ACC112 (cell line): ENCODE measurements around the gene PAX5.
"Not testable (repeated sequence)": the region's sequence is repeated elsewhere in the genome, so short reads cannot be mapped to it uniquely, and the experiment has no call there.

Source experiments
- H2AFZ ChIP-seq: fragments of 200-600 bp; sonication (generic); one replicate; pipeline ENCODE4 v1.6.0; 2017; ENCODE audit warnings: antibody characterized with exemption, low read length; ENCODE audit not compliant: unreplicated experiment
- H3K27ac ChIP-seq: fragments of 200-600 bp; sonication (generic); 2 replicates; pipeline ENCODE4 v1.5.1; 2014; ENCODE audit warnings: low read depth, mild to moderate bottlenecking, antibody characterized with exemption, low read length, moderate library complexity
- H3K27me3 ChIP-seq: fragments of 200-600 bp; sonication (generic); 2 replicates; pipeline ENCODE4 v1.6.1; 2014; ENCODE audit warnings: mild to moderate bottlenecking, antibody characterized with exemption, low read length, moderate library complexity, mixed read lengths; ENCODE audit not compliant: insufficient read depth
- H3K36me3 ChIP-seq: fragments of 200-600 bp; sonication (generic); 2 replicates; pipeline ENCODE4 v1.6.1; 2016; ENCODE audit warnings: mild to moderate bottlenecking, antibody characterized with exemption, low read length, moderate library complexity, mixed read lengths; ENCODE audit not compliant: insufficient read depth
- H3K4me1 ChIP-seq: fragments of 200-600 bp; sonication (generic); one replicate; pipeline ENCODE4 v1.6.1; 2016; ENCODE audit warnings: low read length, mixed read lengths; ENCODE audit not compliant: insufficient read depth, unreplicated experiment, control insufficient read depth
- H3K4me3 ChIP-seq: fragments of 200-600 bp; sonication (generic); 2 replicates; pipeline ENCODE4 v1.5.1; 2014; ENCODE audit warnings: mild to moderate bottlenecking, low read depth, low read length
- H3K79me2 ChIP-seq: fragments of 200-600 bp; sonication (generic); one replicate; pipeline ENCODE4 v1.6.0; 2016; ENCODE audit warnings: low read length; ENCODE audit not compliant: control insufficient read depth, unreplicated experiment, insufficient read depth

PAX5 gene

DNA sequence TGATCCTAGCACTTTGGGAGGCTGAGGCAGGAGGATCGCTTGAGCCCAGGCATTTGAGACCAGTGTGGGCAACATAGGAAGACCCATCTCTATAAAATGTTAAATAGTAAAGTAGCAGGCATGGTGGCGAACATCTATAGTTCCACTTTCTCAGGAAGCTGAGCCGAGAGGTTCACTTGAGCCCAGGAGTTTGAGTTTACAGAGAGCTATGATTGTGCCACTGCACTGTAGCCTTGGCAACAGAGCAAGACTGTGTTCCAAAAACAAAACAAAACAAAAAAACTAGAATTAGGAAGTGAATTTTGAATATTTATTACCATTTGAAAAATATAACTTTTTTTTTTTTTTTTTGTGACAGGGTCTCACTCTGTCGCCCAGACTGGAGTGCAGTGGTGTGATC, 26.8 kb upstream of the PAX5 start:
- no peak overlapping the region for H3K27ac ChIP-seq
- no peaks in the 10 kb centered on the region for H3K4me1 ChIP-seq
- peaks cover 75% of the 10 kb centered on the region for H3K27me3 ChIP-seq
- no peaks in the 10 kb centered on the region for H3K36me3 ChIP-seq
- no peak overlapping the region for H2AFZ ChIP-seq
- H3K79me2 ChIP-seq: no peaks in the 10 kb centered on the region
- H3K4me3 ChIP-seq: no peak overlapping the region

DNA sequence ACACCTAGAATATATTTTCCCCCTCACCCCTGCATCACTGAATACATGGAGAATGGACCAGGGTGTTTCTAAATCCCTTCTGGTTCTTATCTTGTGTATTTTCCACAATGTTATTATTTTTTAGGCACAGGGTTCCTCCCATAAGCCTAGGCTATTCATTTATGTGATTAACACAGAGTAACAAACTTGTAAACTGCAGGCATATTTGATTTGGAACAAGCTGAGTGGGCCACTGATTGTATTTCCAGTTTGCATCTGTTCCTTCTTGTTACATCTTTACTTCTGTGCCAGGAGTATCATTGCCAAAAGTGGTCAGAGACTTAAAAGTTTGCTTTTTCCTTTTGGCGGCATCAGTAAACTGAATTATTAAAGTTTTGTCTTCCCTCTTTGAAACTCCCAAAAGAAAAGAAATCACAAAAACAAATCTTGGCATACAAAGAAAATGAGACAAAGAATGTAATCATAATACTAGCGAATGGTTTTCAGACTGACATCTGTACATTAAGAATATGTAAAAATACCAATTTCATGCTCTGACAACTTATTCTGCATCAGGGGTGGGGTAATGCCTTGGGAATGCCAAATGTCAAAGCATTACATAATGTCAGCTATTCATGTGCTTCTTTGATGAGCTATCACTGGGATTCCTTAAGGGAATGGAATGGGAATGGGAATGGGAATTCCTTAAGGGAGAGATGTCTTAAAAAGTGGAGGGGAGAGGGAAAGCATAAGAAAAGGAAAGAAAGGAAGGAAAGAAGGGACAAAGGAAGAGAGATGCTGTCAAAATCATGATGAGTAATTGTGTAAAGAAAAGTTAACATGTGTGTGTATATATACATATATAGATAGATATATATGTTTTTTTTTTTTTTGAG, 22.2 kb upstream of the PAX5 start:
- no peak overlapping the region for H3K27ac ChIP-seq
- no peaks in the 10 kb centered on the region for H3K79me2 ChIP-seq
- H3K4me1 ChIP-seq: no peaks in the 10 kb centered on the region
- no peaks in the 10 kb centered on the region for H3K36me3 ChIP-seq
- no peak overlapping the region for H2AFZ ChIP-seq
- no peak overlapping the region for H3K4me3 ChIP-seq
- H3K27me3 ChIP-seq: peaks cover 78% of the 10 kb centered on the region

DNA sequence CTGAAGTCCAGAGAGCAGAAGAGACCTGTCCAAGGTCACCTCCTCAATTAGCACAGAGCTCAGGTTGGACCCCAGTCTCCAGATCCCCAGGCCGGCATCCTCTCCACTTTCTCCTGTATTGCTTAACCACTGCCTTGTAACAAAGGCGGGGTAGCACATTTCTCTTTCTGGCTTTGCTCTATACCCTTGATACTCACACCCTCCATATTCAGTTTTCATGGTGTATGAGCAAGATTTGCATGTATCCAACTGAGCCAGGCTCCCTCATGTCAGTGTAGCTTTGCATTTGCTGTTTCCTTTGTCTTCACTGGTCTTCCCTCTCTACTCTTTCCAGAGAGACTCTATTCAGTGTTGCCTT, 20.3 kb upstream of the PAX5 start:
- H3K27ac ChIP-seq, H2AFZ ChIP-seq: not testable (repeated sequence)

DNA sequence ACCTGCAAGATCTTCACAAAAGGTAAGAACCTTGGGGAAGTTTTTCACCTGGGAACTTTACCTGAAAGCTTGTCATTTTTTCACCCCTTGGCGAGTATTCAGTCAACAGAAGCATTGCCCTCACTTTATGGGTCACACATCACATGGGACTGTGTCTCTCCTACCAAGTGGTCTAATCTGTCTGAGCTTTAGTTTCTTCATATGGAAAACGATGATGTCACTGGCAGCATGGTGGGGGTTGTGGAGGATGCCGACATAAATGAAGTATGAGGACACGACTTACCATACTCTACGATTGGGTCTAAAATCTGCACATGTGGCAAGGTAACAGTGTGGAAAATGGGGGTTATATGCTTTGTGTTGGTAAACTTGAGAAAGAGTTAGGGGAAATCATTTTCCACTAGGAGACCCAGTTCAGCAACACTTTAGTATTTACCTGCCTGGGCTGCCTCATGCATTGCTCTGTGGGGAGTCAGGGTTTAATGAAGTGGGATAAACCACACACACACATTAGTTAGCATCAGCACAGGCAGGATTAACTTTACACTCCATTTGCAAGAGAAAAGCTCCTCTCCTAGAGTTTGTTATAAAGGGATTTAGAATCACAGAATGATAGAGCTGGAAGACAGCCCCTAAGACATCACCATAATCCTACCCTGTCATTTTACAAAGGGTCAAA, 19.8 kb upstream of the PAX5 start:
- no peaks in the 10 kb centered on the region for H3K4me1 ChIP-seq
- no peak overlapping the region for H2AFZ ChIP-seq
- H3K27ac ChIP-seq: no peak overlapping the region
- peaks cover 93% of the 10 kb centered on the region for H3K27me3 ChIP-seq
- H3K4me3 ChIP-seq: no peak overlapping the region
- H3K36me3 ChIP-seq: no peaks in the 10 kb centered on the region
- no peaks in the 10 kb centered on the region for H3K79me2 ChIP-seq

More for the DNA sequence above, 20.3 kb upstream of the PAX5 start:
- not testable (repeated sequence) for H3K79me2 ChIP-seq, H3K36me3 ChIP-seq, H3K4me1 ChIP-seq, H3K4me3 ChIP-seq
- H3K27me3 ChIP-seq: peaks cover 93% of the 10 kb centered on the region

DNA sequence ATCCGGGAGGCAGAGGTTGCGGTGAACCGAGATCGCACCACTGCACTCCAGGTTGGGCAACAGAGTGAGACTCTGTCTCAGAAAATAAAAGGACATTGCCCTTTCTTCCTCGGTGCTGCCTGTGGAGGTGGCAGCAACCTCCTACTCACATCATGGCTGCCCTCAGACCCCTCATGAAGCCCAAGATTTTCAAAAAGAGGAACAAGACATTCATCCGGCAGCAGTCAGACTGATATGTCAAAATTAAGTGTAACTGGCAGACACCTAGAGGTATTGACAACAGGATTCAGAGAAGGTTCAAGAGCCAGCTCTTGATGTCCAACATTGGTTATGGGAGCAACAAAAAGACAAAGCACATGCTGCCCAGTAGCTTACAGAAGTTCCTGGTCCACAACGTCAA, 12.6 kb upstream of the PAX5 start:
- peaks cover 81% of the 10 kb centered on the region for H3K27me3 ChIP-seq
- H3K4me3 ChIP-seq: no peak overlapping the region
- H3K27ac ChIP-seq: no peak overlapping the region
- H3K4me1 ChIP-seq: no peaks in the 10 kb centered on the region
- no peak overlapping the region for H2AFZ ChIP-seq
- no peaks in the 10 kb centered on the region for H3K36me3 ChIP-seq
- H3K79me2 ChIP-seq: no peaks in the 10 kb centered on the region

DNA sequence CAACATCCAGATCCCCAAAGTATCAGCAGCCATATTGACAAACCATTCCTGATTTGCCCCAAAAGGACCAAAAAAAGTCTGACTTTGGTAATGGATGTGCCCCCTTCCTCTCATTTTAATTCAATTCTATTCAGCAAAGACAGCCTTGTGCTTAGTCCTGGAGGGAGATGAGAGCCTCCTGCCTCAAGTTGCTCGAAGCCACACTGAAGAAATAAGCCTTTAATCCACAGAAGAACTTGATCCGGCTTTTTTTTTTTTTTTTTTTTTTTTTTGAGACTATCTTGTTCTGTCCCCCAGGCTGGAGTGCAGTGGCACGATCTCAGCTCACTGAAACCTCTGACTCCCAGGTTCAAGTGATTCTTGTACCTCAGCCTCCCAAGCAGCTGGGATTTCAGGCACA, 8.4 kb upstream of the PAX5 start:
- Histone ChIP-seq H3K79me2 (no peaks in the 10 kb centered on the region), H3K4me1 (no peaks in the 10 kb centered on the region), H3K27me3 (peaks cover 94% of the 10 kb centered on the region), H2AFZ (no peak overlapping the region), H3K4me3 (no peak overlapping the region), H3K27ac (no peak overlapping the region), H3K36me3 (no peaks in the 10 kb centered on the region)

DNA sequence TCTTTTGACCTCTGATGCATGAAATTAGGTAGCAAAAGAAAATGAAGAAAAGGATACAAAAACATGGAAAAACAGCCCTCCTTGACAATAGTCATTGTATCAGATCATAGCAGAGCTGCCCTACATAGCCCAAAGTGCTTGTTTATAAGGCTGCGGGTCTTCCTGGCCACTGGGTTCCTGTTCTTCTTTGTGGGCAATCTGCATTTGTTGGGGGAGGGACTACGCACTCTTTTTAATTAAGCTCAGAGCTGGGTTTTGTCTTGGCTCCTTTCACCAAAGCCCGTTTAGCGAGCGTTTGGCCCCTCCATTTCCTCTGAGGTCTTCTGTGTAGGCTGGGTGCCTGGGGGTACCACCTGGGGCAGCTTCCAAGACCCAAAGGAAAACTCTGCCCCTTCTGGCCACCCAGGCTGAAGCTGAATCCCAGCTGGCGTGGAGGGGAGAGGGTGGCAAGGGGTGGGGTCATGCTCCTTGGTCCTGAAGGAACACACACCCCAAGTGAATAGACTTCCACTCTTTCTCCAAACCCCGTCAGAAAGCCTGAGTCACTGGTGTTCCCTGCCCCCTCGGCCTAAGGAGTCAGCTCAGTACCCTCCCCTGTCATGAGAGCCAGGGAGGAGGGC, 6.5 kb upstream of the PAX5 start:
- Histone ChIP-seq H3K27ac (no peak overlapping the region), H3K79me2 (no peaks in the 10 kb centered on the region), H3K4me3 (no peak overlapping the region), H3K36me3 (no peaks in the 10 kb centered on the region), H2AFZ (no peak overlapping the region), H3K4me1 (no peaks in the 10 kb centered on the region), H3K27me3 (peaks cover 96% of the 10 kb centered on the region)

DNA sequence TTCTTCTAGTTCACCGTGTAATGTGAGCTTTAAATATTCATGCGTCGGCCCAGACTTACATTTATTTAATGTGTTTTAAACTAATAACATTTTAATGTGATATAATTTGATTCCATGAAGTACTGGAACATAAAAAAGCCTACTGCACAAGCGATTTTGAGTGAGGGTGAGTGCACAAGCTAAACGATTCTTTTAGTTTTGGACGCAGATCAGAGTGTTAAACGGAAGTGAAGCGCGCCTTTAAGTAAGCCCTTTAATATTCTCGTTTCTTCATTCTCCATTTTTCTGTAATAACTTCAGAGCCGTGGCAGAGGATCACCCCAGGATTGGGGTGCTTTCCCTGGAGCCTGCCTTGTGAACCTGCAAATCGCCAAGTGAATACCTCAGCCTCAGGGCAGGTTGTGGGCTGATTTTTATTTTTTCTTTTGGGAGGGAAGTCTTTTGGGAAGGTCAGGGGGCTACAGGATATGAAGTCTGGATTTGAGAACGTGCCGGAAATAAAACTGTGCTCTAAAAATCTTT, 4.9 kb upstream of the PAX5 start:
- H3K79me2 ChIP-seq: no peaks in the 10 kb centered on the region
- H2AFZ ChIP-seq: no peak overlapping the region
- peaks cover 98% of the 10 kb centered on the region for H3K27me3 ChIP-seq
- no peak overlapping the region for H3K4me3 ChIP-seq
- no peaks in the 10 kb centered on the region for H3K4me1 ChIP-seq
- H3K36me3 ChIP-seq: no peaks in the 10 kb centered on the region
- H3K27ac ChIP-seq: no peak overlapping the region

DNA sequence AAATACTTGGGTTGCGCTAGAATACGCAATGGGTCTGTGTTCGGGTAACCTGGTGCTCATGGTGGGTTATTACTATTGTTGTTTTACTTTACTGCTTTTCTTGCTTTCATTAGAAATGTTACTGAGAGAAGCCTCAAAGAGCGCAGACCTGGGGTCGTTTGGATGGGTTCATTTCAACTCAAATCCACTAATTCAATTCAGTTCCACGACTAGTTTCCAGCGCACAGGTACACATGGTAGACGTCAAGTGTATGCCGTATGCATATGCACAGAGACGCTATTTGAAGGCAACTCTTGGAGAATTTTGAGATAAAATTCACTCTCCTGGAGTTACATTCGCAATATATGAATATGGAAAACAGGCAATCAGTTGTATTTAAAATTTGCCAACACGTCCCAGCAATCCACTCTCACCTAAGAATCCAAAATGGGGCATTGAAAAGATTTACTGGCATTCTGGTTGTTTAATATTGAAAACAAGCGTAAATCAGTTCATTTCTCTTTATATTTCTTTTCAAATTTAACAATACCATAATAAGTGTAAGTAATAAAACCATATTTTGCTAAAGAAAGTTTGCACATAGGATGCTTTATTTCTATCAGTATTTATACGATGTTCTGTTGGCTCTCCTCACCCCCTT, 4.4 kb upstream of the PAX5 start:
- Histone ChIP-seq H2AFZ (no peak overlapping the region), H3K36me3 (no peaks in the 10 kb centered on the region), H3K4me1 (no peaks in the 10 kb centered on the region), H3K27me3 (peaks cover 98% of the 10 kb centered on the region), H3K27ac (no peak overlapping the region), H3K79me2 (no peaks in the 10 kb centered on the region), H3K4me3 (no peak overlapping the region)

DNA sequence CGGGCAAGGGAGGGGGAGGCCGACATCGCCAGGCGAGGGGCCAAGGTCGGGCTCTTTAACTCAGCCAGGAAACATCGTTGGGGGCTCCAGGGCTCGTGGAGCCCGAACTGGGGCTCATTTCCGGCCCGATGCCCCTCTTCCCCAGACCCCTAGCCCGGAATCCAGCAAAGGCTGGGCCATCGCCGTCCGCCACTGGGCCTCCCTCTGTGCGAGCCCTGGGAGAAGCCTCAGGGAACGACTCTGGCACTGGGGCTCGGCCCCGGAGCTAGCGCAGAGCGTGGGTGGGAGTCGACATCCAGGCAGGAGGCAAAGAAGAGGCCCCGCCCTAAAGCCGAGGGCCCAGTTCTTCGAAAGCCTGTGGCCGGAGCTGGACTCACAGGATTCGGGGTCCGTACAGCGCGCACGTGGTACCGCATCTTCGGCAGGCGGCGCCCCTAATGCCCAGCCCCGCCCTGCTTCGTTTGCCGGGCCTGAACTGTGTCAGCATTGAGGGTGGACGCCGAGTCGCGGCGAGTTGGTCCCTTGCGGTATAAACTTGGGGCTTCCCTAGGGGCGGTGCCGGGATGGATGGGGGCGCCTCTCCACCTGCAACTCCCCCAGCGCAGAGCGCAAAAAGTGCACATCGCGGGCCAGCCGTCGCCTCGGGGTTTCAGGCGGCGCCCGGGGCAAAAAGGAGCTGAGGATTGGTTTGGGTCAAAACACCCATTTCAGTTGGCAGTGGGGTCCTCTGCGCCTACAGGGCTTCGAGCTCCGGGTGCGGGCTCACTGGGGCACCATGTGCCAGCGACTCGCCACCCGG, 3.6 kb upstream of the PAX5 start:
- no peaks in the 10 kb centered on the region for H3K4me1 ChIP-seq
- peak overlapping the region; percentile 65 for H3K4me3 ChIP-seq

More for the DNA sequence above, 3.6 kb upstream of the PAX5 start:
- H3K27ac ChIP-seq: no peak overlapping the region
- peaks cover 98% of the 10 kb centered on the region for H3K27me3 ChIP-seq
- no peaks in the 10 kb centered on the region for H3K36me3 ChIP-seq
- H2AFZ ChIP-seq: peak overlapping the region; percentile 8
- no peaks in the 10 kb centered on the region for H3K79me2 ChIP-seq
